H9 (cell line): Measurements from ENCODE around the gene DOK1. TPM values are rescaled to one million over a fixed set of nuclear protein-coding genes. Genes with fewer than 3 reads are reported as not detected.

ENCODE experiments used
- DNase-seq: peaks from one replicate; pipeline ENCODE4 v3.0.0-alpha.2; 2017
- H2AFZ ChIP-seq: one replicate; pipeline ENCODE4 v1.6.1; 2013; ENCODE audit warnings: mild to moderate bottlenecking, low read length, control low read depth, moderate library complexity
- H2AK5ac ChIP-seq: 2 replicates; pipeline ENCODE4 v1.6.1; 2013; ENCODE audit warnings: low read length, control low read depth, mixed read lengths; ENCODE audit not compliant: insufficient read length
- H2BK120ac ChIP-seq: one replicate; pipeline ENCODE4 v1.6.1; 2013; ENCODE audit warnings: low read depth, mild to moderate bottlenecking, low read length, control low read depth, inconsistent platforms; ENCODE audit not compliant: poor library complexity, severe bottlenecking
- H2BK12ac ChIP-seq: 2 replicates; pipeline ENCODE4 v1.6.1; 2013; ENCODE audit warnings: low read length, control low read depth, mixed read lengths, low read depth; ENCODE audit not compliant: insufficient read length
- H2BK15ac ChIP-seq: 2 replicates; pipeline ENCODE4 v1.6.1; 2013; ENCODE audit warnings: low read depth, low read length, control low read depth
- H2BK20ac ChIP-seq: one replicate; pipeline ENCODE4 v1.6.1; 2013; ENCODE audit warnings: low read depth, mild to moderate bottlenecking, low read length, control low read depth, inconsistent platforms; ENCODE audit not compliant: poor library complexity, severe bottlenecking
- H2BK5ac ChIP-seq: 2 replicates; pipeline ENCODE4 v1.6.1; 2013; ENCODE audit warnings: low read length, control low read depth, mixed read lengths; ENCODE audit not compliant: insufficient read length
- H3K14ac ChIP-seq: 2 replicates; pipeline ENCODE4 v1.6.1; 2013; ENCODE audit warnings: low read length, control low read depth; ENCODE audit not compliant: insufficient read depth
- H3K18ac ChIP-seq: 2 replicates; pipeline ENCODE4 v1.6.1; 2013; ENCODE audit warnings: low read depth, mild to moderate bottlenecking, mixed read lengths, low read length, control low read depth; ENCODE audit not compliant: insufficient read length
- H3K23ac ChIP-seq: 2 replicates; pipeline ENCODE4 v1.6.1; 2013; ENCODE audit warnings: low read length, control low read depth, mixed read lengths, low read depth; ENCODE audit not compliant: insufficient read length
- H3K23me2 ChIP-seq: 2 replicates; pipeline ENCODE4 v1.6.1; 2013; ENCODE audit warnings: low read depth, mild to moderate bottlenecking, mixed read lengths, low read length, control low read depth; ENCODE audit not compliant: insufficient read length, poor library complexity, severe bottlenecking
- H3K27ac ChIP-seq: 2 replicates; pipeline ENCODE4 v1.5.1; 2013; ENCODE audit warnings: low read length, control low read depth, mixed read lengths, low read depth; ENCODE audit not compliant: insufficient read length
- H3K27me3 ChIP-seq: 2 replicates; pipeline ENCODE4 v1.6.1; 2013; ENCODE audit warnings: low read length, control low read depth, inconsistent platforms; ENCODE audit not compliant: insufficient read depth
- H3K4ac ChIP-seq: 2 replicates; pipeline ENCODE4 v1.6.1; 2013; ENCODE audit warnings: low read depth, mild to moderate bottlenecking, control low read depth, inconsistent platforms, low read length, moderate library complexity
- H3K4me1 ChIP-seq: 2 replicates; pipeline ENCODE4 v1.6.1; 2013; ENCODE audit warnings: low read length, control low read depth, inconsistent platforms; ENCODE audit not compliant: insufficient read depth
- H3K4me2 ChIP-seq: 2 replicates; pipeline ENCODE4 v1.6.1; 2013; ENCODE audit warnings: low read length, control low read depth, mixed read lengths; ENCODE audit not compliant: insufficient read length, insufficient read depth
- H3K56ac ChIP-seq: 2 replicates; pipeline ENCODE4 v1.6.1; 2013; ENCODE audit warnings: low read depth, mild to moderate bottlenecking, mixed read lengths, low read length, control low read depth; ENCODE audit not compliant: insufficient read length
- H3K79me1 ChIP-seq: 2 replicates; pipeline ENCODE4 v1.6.1; 2013; ENCODE audit warnings: low read depth, mild to moderate bottlenecking, moderate library complexity, low read length, control low read depth, inconsistent platforms; ENCODE audit not compliant: insufficient read depth, poor library complexity, severe bottlenecking
- H3K79me2 ChIP-seq: 2 replicates; pipeline ENCODE4 v1.6.1; 2013; ENCODE audit warnings: low read length, control low read depth, inconsistent platforms; ENCODE audit not compliant: insufficient read depth
- H3K9ac ChIP-seq: 2 replicates; pipeline ENCODE4 v1.6.1; 2013; ENCODE audit warnings: low read length, control low read depth, mixed read lengths; ENCODE audit not compliant: insufficient read length; ENCODE audit errors: extremely low read depth
- H3K9me3 ChIP-seq: one replicate; pipeline ENCODE4 v1.6.1; 2013; ENCODE audit warnings: low read depth, low read length, inconsistent platforms; ENCODE audit not compliant: control insufficient read depth
- H3T11ph ChIP-seq: one replicate; pipeline ENCODE4 v1.6.1; 2013; ENCODE audit warnings: mild to moderate bottlenecking, low read length, control low read depth, inconsistent platforms
- H4K20me1 ChIP-seq: one replicate; pipeline ENCODE4 v1.6.1; 2013; ENCODE audit not compliant: control insufficient read depth, insufficient read length, insufficient read depth
- H4K5ac ChIP-seq: 2 replicates; pipeline ENCODE4 v1.6.1; 2013; ENCODE audit warnings: low read depth, mild to moderate bottlenecking, mixed read lengths, low read length, control low read depth; ENCODE audit not compliant: insufficient read length
- H4K8ac ChIP-seq: replicated peaks from 2 replicates; pipeline ENCODE4 v1.6.1; 2013; ENCODE audit warnings: low read length, control low read depth, mixed read lengths, low read depth; ENCODE audit not compliant: insufficient read length
- H4K91ac ChIP-seq: 2 replicates; pipeline ENCODE4 v1.6.1; 2013; ENCODE audit warnings: low read depth, mild to moderate bottlenecking, moderate library complexity, mixed read lengths, low read length, control low read depth; ENCODE audit not compliant: insufficient read length
- H3K27ac Mint-ChIP-seq, 3 experiments: 2 replicates in 2 of 3; 3 replicates in 1 of 3; pipeline ENCODE4 v1.8.0; 2020 to 2021; ENCODE audit warnings: mixed read lengths in 3 of 3, mild to moderate bottlenecking in 1 of 3, moderate library complexity in 1 of 3
- H3K27me3 Mint-ChIP-seq: 2 replicates; pipeline ENCODE4 v1.8.0; 2021; ENCODE audit warnings: low read depth, mild to moderate bottlenecking, moderate library complexity, mixed read lengths
- H3K36me3 Mint-ChIP-seq, 3 experiments: 2 replicates in 2 of 3; 3 replicates in 1 of 3; pipeline ENCODE4 v1.8.0; 2020 to 2021; ENCODE audit warnings: low read depth in 3 of 3, mixed read lengths in 3 of 3; ENCODE audit not compliant: insufficient read depth in 1 of 3
- H3K4me1 Mint-ChIP-seq, 2 experiments: 2 replicates each; pipeline ENCODE4 v1.8.0; 2020; ENCODE audit warnings: mixed read lengths in 2 of 2
- H3K4me3 Mint-ChIP-seq, 2 experiments: 2 replicates in 1 of 2; 3 replicates in 1 of 2; pipeline ENCODE4 v1.8.0; 2020 to 2021; ENCODE audit warnings: mild to moderate bottlenecking in 2 of 2, mixed read lengths in 2 of 2, moderate library complexity in 1 of 2
- H3K9me3 Mint-ChIP-seq, 2 experiments: 2 replicates in 1 of 2; 3 replicates in 1 of 2; pipeline ENCODE4 v1.8.0; 2020; ENCODE audit warnings: mild to moderate bottlenecking in 2 of 2, mixed read lengths in 2 of 2, moderate library complexity in 1 of 2
- CTCF ChIP-seq: fragments of 200-600 bp; sonication (generic); conservative IDR thresholded peaks from 3 replicates; pipeline ENCODE4 v1.8.0; 2021; ENCODE audit warnings: antibody characterized with exemption, mild to moderate bottlenecking
- WGBS: extraction: QIAGEN DNeasy Blood & Tissue Kit; methylation state at CpG from one replicate; pipeline ENCODE4 v1.1.7; 2013; ENCODE audit warnings: missing lambda C conversion rate, low lambda C conversion rate, mixed read lengths; ENCODE audit not compliant: insufficient read length; ENCODE audit errors: extremely low coverage; 5-methylcytosine and 5-hydroxymethylcytosine counted together
- total RNA-seq: library from RNA; stranded (reverse); gene quantifications from 2 replicates; pipeline ENCODE4 v1.2.1, GENCODE V29; 2021

Gene DOK1
- total RNA-seq, 1 experiment from 2014 or later: 16.0 TPM

- Histone ChIP-seq H2AFZ (no peak overlapping the region), H3K18ac (no peak overlapping the region), H3K9ac (peak overlapping the region; percentile 43), H3K14ac (peak overlapping the region; percentile 61; the same call in 1 of the 2 replicates), H4K8ac (no peak overlapping the region), H4K91ac (no peak overlapping the region), H3K27me3 (no peaks in the 10 kb centered on the region; the same call in 1 of the 2 replicates), H2BK5ac (no peak overlapping the region), H3K79me1 (no peaks in the 10 kb centered on the region), H3T11ph (no peak overlapping the region), H3K79me2 (0 out of 2 replicates have a peak, but pooled peaks cover 2% of the 10 kb centered on the region), H3K23ac (no peak overlapping the region), H2AK5ac (no peak overlapping the region), H4K5ac (no peak overlapping the region), H3K23me2 (peaks cover 13% of the 10 kb centered on the region), H4K20me1 (no peaks in the 10 kb centered on the region), H2BK12ac (no peak overlapping the region), H2BK120ac (no peak overlapping the region), H3K4me2 (peak overlapping the region; percentile 78), H2BK20ac (no peak overlapping the region), H3K4me1 (0 out of 2 replicates have a peak, but pooled peaks cover 2% of the 10 kb centered on the region), H3K56ac (no peak overlapping the region), H3K4ac (no peak overlapping the region), H3K9me3 (no peaks in the 10 kb centered on the region), H3K27ac (no peak overlapping the region), H2BK15ac (no peak overlapping the region)
- peak; percentile 90 for DNase-seq
- no peak for TF ChIP-seq CTCF
- Mint-ChIP-seq H3K27me3 (peaks cover 54% of the 10 kb centered on the region), H3K27ac (0 out of 7 replicates have a peak overlapping the region, but pooled peaks of 1 of the 3 experiments have one; percentile 12), H3K4me1 (peaks cover 28 to 29% of the 10 kb centered on the region in 2 experiments), H3K36me3 (peaks cover 0 to 7% (median 4%) of the 10 kb centered on the region in 3 experiments; a peak in 6 of 7 replicates), H3K9me3 (no peaks in the 10 kb centered on the region), H3K4me3 (peak overlapping the region; percentile 76 to 78)
- no CpG with 5 or more reads among the region's 85 CpGs for WGBS
Observed at GRCh38 chr2:74548900-74549826, 5.4 kb upstream of the DOK1 start.
